ENCODE measurements around the gene MARCHF5.

The MARCHF5 gene, protein sequence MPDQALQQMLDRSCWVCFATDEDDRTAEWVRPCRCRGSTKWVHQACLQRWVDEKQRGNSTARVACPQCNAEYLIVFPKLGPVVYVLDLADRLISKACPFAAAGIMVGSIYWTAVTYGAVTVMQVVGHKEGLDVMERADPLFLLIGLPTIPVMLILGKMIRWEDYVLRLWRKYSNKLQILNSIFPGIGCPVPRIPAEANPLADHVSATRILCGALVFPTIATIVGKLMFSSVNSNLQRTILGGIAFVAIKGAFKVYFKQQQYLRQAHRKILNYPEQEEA

GRCh38 chr10:92290837-92291615 lies at the start of gene MARCHF5, which contains the start of gene CPEB3:
Gene MARCHF5, plus strand, starts transcription at chr10:92291167. Its CDS starts 328 bp downstream, at chr10:92291495.
Gene CPEB3, minus strand, starts transcription at chr10:92291078. Its CDS starts 50,728 bp downstream, at chr10:92240350.
- peak; percentile 96 for DNase-seq

GRCh38 chr10:92241501-92241900 lies 49.5 kb upstream of the MARCHF5 start:
- no peak for DNase-seq

DNA sequence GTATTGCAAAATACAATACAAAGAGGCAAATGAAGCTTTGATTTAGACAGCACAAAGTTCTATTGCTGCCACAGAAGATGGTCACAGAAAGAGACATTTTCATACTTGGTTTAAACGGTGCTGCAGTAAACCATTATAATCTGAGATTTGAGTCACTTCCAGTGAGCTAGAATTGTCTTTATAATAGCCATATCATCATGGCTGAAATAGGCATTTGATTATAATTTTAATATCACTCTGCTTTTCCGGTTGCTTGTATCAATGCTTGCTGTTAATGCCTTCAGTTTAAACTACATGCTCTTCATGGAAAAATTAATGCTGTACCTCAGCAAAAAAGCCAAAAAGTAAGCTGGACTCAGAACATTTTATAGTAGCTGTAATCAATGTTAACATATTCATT lies 48.6 kb upstream of the MARCHF5 start:
- DNase-seq = no peak

GRCh38 chr10:92242910-92243671 lies 47.9 kb upstream of the MARCHF5 start:
- peak; percentile 24 for DNase-seq

- DNase-seq = no peak
Measured at GRCh38 chr10:92244796-92245195, 46.2 kb upstream of the MARCHF5 start.

GRCh38 chr10:92248566-92248965 lies 42.4 kb upstream of the MARCHF5 start:
- no peak for DNase-seq

GRCh38 chr10:92263396-92263795 lies 27.6 kb upstream of the MARCHF5 start:
- DNase-seq = no peak

- no peak for DNase-seq
Measured at GRCh38 chr10:92264249-92264648, 26.7 kb upstream of the MARCHF5 start.

DNA sequence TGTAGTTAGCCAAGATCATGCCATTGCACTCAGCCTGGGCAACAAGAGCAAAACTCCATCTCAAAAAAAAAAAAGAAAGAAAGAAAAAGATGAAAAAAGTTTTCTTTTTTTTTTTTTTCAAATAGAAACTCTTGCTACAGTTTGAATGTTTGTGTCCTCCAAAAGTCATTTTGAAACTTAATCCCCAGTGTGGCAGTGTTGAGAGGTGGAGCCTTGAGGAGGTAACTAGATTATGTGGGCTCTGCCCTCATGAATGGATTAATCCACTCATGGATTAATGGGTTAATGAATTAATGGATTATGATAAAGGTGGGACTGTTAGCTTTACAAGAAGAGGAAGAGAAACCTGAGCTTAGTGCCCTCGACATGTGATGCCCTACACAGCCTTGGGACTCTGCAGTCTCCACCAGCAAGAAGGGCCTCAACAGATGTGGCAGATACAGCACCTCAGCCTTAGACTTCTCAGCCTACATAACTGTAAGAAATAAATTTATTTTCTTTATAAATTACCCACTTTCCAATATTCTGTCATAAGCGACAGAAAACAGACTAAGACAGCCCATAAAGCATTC lies 25.2 kb upstream of the MARCHF5 start:
- no peak for DNase-seq

DNA sequence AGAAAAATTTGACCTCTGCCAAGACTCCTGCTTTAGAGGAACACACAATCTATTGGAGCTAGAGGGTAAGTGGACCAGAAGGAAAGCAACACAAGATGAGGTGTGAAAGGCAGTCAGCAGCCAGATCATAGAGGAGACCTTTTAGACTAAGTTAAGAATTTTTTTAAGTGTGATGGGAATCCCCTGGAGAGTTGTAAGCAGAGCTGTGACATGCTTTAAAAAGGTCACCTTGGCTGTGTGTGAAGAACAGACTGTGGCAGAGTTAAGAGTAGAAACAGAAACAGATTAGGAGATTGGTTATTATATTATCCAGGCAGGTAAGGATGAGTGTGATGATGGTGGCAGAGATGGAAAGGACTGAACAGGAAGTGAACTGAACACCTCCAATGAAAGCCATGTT lies 23.6 kb upstream of the MARCHF5 start:
- no peak for DNase-seq

DNA sequence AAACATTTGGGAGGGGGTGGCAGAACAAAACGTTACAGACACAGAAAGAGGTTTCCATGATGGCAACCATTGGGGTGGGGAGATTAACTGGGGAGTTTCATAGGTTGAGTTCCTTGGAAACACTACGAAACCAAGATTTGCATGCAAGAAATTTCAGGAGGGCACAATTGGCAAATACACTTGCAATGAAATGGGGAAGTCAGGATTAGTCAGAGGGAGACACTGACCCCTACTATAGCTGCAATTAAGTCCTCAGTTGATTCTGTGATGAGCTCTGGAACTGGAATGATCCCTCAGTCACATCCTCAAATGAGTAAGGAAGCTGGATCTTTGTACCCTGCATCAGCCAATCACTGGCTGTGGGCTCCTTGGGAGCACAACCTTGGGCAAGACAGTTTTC lies 22.2 kb upstream of the MARCHF5 start:
- DNase-seq = no peak

- DNase-seq = no peak
Measured at GRCh38 chr10:92274071-92274470, 16.9 kb upstream of the MARCHF5 start.

DNA sequence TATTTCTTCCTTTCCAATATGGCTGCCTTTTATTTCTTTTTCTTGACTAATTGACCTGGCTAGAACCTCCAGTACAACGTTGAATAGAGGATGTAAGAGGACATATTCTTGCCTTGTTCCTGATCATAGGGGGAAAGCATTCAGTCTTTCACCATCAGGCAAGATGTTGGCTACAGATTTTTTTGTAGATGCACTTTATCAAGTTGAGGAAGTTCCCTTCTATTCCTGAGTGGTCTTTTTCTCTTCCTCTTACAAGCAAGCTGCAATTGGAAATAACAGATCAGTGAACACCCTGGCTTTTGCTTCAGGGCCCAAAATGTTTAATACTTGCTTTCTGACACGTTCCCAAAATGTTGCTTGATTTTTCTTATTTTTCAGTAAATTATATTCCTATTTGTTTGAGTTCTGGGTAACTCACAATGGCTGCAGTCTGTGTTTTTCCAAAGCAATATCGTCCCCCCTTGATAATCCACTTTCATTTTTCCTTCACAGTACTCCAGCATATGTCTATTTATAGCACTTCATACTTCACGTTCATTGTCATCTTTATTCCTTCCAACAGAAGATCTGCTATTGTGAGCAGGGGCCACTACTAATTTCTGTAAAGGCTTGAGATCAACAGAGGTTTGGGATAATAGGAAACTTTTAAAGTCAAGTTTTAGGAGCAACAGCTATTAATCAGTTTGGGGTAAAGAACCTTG lies 11.8 kb upstream of the MARCHF5 start:
- no peak for DNase-seq

DNA sequence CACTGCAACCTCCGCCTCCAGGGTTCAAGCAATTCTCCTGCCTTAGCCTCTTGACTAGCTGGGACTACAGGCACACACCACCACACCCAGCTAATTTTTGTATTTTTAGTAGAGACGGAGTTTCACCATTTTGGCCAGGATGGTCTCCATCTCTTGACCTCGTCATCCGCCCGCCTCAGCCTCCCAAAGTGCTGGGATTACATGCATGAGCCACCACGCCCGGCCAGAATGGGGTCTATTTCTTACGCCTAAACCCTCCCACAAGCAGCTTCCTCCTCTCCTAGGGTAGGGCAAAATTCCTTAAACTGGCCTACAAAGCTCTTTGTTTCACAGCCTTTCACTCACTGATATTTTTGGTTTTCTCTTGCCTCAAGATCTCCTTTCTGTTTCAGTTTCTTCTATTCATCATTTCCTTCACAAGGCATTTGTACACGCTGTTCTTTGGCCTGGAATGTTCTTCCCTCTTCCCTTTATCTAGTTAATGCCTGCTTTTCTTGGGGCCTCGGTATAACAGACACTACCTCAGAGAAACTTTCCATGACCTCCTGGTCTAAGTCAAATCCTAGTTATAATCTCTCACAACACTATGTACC lies 6.8 kb upstream of the MARCHF5 start:
- no peak for DNase-seq

GRCh38 chr10:92290076-92290836 lies 711 bp upstream of the MARCHF5 start:
- DNase-seq = peak; percentile 8

DNA sequence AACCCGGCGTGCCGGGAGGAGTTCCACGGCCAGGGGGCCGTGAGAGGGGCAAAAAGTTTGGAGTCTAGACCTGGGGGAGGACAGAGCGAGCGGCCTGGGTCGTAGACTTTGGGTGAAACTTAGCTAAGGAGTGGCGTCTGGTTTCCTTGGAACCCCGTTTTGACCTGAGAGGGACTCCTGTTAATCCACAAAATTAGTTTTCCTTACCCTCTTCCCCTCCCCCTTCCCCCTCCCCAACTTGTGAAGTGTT lies 574 bp downstream of the MARCHF5 start:
- DNase-seq = no peak

GRCh38 chr10:92291921-92292845 lies 1.2 kb downstream of the MARCHF5 start:
- peak; percentile 65 for DNase-seq

DNA sequence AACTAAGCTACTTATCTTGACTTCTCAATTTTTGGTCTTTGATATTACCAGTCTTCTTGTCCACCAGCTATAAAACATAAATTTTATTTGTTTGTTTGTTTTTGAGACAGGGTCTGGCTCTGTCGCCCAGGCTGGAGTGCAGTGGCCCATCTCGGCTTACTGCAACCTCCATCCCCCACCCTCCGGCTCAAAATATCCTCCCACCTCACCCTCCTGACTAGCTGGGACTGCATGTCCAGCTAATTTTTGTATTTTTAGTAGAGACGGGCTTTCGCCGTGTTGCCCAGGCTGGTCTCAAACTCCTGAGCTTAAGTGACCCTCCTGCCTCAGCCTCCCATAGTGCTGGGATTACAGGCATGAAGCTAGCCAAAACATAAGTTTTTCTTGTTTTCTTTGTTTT lies 7.5 kb downstream of the MARCHF5 start:
- no peak for DNase-seq

DNA sequence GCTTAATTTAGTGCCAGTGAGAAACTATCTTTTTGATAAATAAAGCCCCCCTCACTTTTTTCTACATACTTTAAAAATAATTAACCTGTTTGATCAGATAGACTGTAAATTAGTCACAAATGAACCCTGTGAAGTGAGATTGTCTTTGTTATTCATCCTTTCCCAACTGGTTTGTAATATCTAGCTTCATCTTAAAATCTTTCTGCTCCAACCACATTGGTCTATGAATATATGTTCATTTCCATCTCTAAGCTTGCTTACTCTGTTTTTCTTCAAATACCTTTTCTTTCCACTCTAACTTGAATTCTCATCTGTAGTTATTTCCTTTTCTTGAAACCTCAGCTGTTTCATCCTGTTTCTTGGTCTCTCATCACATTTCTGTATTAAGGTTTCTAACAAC lies 12.1 kb downstream of the MARCHF5 start:
- peak; percentile 1 for DNase-seq

DNA sequence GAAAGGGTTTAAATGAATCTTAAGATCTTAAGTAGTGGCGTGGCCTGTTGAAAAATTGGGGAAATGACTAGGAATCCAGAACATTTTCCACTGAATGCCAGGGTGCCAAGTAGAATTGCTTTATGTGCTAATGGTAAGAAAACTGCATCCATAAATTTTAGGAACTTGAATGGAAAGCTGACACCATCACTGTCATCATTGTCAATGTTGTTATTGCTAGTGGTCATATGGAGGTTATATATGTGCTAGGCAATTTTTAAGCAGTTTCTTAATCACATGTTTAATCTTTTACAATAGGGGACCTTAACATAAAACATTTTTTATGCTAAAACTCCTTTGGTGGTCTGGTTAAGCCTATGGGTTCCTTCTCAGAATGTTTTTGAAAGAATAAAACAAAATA lies 13.1 kb downstream of the MARCHF5 start:
- DNase-seq = no peak
